HepG2 (cell line): Measurements from ENCODE around the gene TMUB1. TPM values are rescaled to one million over a fixed set of nuclear protein-coding genes. Genes with fewer than 3 reads are reported as not detected.

Experiments
- ATF7-NPFF ChIP-seq: sonication (generic); formaldehyde crosslinking; IDR thresholded peaks from 2 replicates; pipeline ENCODE4 v1.8.1; 2023; ENCODE audit warnings: mild to moderate bottlenecking, low read depth, missing genetic modification reagents, moderate library complexity
- DRAP1 ChIP-seq: IDR thresholded peaks from 2 replicates; pipeline ENCODE4 v1.6.1; 2016; ENCODE audit warnings: missing genetic modification reagents, missing compliant biosample characterization
- ETV6 ChIP-seq: sonication (generic); formaldehyde crosslinking; conservative IDR thresholded peaks from 2 replicates; pipeline ENCODE4 v1.4.0; 2020; ENCODE audit warnings: missing genetic modification reagents
- FIP1L1 ChIP-seq: fragments of 200-400 bp; formaldehyde crosslinking; IDR thresholded peaks from 2 replicates; pipeline ENCODE4 v1.6.1; 2018; ENCODE audit warnings: low read depth, mild to moderate bottlenecking, low read length, moderate library complexity, borderline replicate concordance; ENCODE audit not compliant: insufficient read depth
- GATA4 ChIP-seq: sonication (generic); IDR thresholded peaks from 2 replicates; pipeline ENCODE4 v1.6.1; 2016; ENCODE audit warnings: antibody characterized with exemption, low read depth, borderline replicate concordance
- GPN1 ChIP-seq: sonication (generic); formaldehyde crosslinking; IDR thresholded peaks from 2 replicates; pipeline ENCODE4 v1.5.1; 2020; ENCODE audit warnings: missing genetic modification reagents, borderline replicate concordance
- HOXA7 ChIP-seq: sonication (generic); formaldehyde crosslinking; IDR thresholded peaks from 2 replicates; pipeline ENCODE4 v1.8.1; 2022; ENCODE audit warnings: mild to moderate bottlenecking, missing genetic modification reagents, moderate library complexity
- KMT2A ChIP-seq: sonication (generic); formaldehyde crosslinking; IDR thresholded peaks from 2 replicates; pipeline ENCODE4 v1.4.0; 2020; ENCODE audit warnings: missing genetic modification reagents
- NFYC ChIP-seq: IDR thresholded peaks from 2 replicates; pipeline ENCODE4 v1.6.1; 2016; ENCODE audit warnings: missing genetic modification reagents, missing compliant biosample characterization
- PHF21A ChIP-seq: sonication (generic); formaldehyde crosslinking; IDR thresholded peaks from 2 replicates; pipeline ENCODE4 v1.5.0; 2020; ENCODE audit warnings: mild to moderate bottlenecking, missing genetic modification reagents
- RORA ChIP-seq: sonication (generic); formaldehyde crosslinking; IDR thresholded peaks from 2 replicates; pipeline ENCODE4 v1.5.0; 2020; ENCODE audit warnings: mild to moderate bottlenecking, missing genetic modification reagents, moderate library complexity
- SNRNP70 ChIP-seq: fragments of 200-400 bp; formaldehyde crosslinking; IDR thresholded peaks from 2 replicates; pipeline ENCODE4 v1.6.1; 2017; ENCODE audit warnings: mild to moderate bottlenecking, low read depth, low read length, moderate library complexity
- ZBTB20 ChIP-seq: sonication (generic); formaldehyde crosslinking; IDR thresholded peaks from 2 replicates; pipeline ENCODE4 v1.8.1; 2023; ENCODE audit warnings: missing genetic modification reagents, low read depth, mild to moderate bottlenecking, borderline replicate concordance
- ZNF263 ChIP-seq: sonication (generic); formaldehyde crosslinking; IDR thresholded peaks from 2 replicates; pipeline ENCODE4 v1.4.0; 2020; ENCODE audit warnings: missing genetic modification reagents
- ZNF329 ChIP-seq: sonication (generic); formaldehyde crosslinking; IDR thresholded peaks from 2 replicates; pipeline ENCODE4 v1.9.0; 2021; ENCODE audit warnings: low read depth, mild to moderate bottlenecking, missing genetic modification reagents
- ZNF33A ChIP-seq: sonication (generic); formaldehyde crosslinking; IDR thresholded peaks from 2 replicates; pipeline ENCODE4 v1.5.1; 2020; ENCODE audit warnings: missing genetic modification reagents, mild to moderate bottlenecking, moderate library complexity, borderline replicate concordance
- ZNF343 ChIP-seq: sonication (generic); formaldehyde crosslinking; IDR thresholded peaks from 2 replicates; pipeline ENCODE4 v1.4.0; 2020; ENCODE audit warnings: mild to moderate bottlenecking, missing genetic modification reagents
- ZNF501 ChIP-seq: sonication (generic); formaldehyde crosslinking; IDR thresholded peaks from 2 replicates; pipeline ENCODE4 v1.5.1; 2020; ENCODE audit warnings: mild to moderate bottlenecking, moderate library complexity, missing genetic modification reagents
- ZNF629 ChIP-seq: sonication (generic); formaldehyde crosslinking; conservative IDR thresholded peaks from 2 replicates; pipeline ENCODE4 v1.5.0; 2020; ENCODE audit warnings: missing genetic modification reagents
- ZNF776 ChIP-seq: sonication (generic); formaldehyde crosslinking; IDR thresholded peaks from 2 replicates; pipeline ENCODE4 v1.4.0; 2020; ENCODE audit warnings: mild to moderate bottlenecking, missing genetic modification reagents
- ZNF782 ChIP-seq: sonication (generic); formaldehyde crosslinking; IDR thresholded peaks from 2 replicates; pipeline ENCODE4 v1.4.0; 2020; ENCODE audit warnings: missing genetic modification reagents, mild to moderate bottlenecking, borderline replicate concordance
- polyA plus RNA-seq, 8 experiments: library from polyadenylated mRNA; depleted of rRNA in 3 of 8; stranded (reverse) in 7 of 8; unstranded in 1 of 8; fragments of >200 nt; fragmentation: Illumina TruSeq in 4 of 8; extraction: Trizol in 4 of 8; gene quantifications; 2 replicates each; pipeline versions ENCODE4 v1.2.1 to v1.2.3, GENCODE V29; 2011 to 2016; ENCODE audit warnings: low read depth in 4 of 8, missing spikeins in 1 of 8, mixed read lengths in 1 of 8; ENCODE audit not compliant: insufficient read depth in 1 of 8
- total RNA-seq, 5 experiments: library from RNA; depleted of rRNA; stranded (reverse); fragments of >200 nt; fragmentation: Illumina TruSeq; extraction: Trizol; gene quantifications; 2 replicates each; pipeline ENCODE4 v1.2.3, GENCODE V29; 2016; ENCODE audit warnings: low read depth in 1 of 5
- TF ChIP-seq, protein P1 (sequence below): sonication (generic); formaldehyde crosslinking; IDR thresholded peaks from 2 replicates; pipeline ENCODE4 v1.5.0; 2020; ENCODE audit warnings: missing genetic modification reagents
- TF ChIP-seq, protein P2 (sequence below): sonication (generic); formaldehyde crosslinking; IDR thresholded peaks from 2 replicates; pipeline ENCODE4 v1.5.0; 2020; ENCODE audit warnings: mild to moderate bottlenecking, missing genetic modification reagents
- TF ChIP-seq, protein P3 (sequence below): sonication (generic); formaldehyde crosslinking; IDR thresholded peaks from 2 replicates; pipeline ENCODE4 v1.8.0; 2022; ENCODE audit warnings: mild to moderate bottlenecking, missing genetic modification reagents, moderate library complexity
- TF ChIP-seq, protein P4 (sequence below): IDR thresholded peaks from 2 replicates; pipeline ENCODE4 v1.6.1; 2016; ENCODE audit warnings: low read depth

Gene TMUB1
- total and polyA plus RNA-seq, 2 of the 13 experiments (the other 11 are each of a cell fraction or from before 2014, with no cell fraction given): 44.8 to 51.6 TPM

- peak; percentile 55; the same call in 1 of the 2 replicates for TF ChIP-seq ZNF329
- TF ChIP-seq ZNF501: peak; percentile 91
- TF ChIP-seq, protein P1, sequence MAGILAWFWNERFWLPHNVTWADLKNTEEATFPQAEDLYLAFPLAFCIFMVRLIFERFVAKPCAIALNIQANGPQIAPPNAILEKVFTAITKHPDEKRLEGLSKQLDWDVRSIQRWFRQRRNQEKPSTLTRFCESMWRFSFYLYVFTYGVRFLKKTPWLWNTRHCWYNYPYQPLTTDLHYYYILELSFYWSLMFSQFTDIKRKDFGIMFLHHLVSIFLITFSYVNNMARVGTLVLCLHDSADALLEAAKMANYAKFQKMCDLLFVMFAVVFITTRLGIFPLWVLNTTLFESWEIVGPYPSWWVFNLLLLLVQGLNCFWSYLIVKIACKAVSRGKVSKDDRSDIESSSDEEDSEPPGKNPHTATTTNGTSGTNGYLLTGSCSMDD (CRISPR knock-in tag): no peak
- TF ChIP-seq FIP1L1: no peak
- TF ChIP-seq GPN1 (CRISPR knock-in tag): no peak
- TF ChIP-seq, protein P2, sequence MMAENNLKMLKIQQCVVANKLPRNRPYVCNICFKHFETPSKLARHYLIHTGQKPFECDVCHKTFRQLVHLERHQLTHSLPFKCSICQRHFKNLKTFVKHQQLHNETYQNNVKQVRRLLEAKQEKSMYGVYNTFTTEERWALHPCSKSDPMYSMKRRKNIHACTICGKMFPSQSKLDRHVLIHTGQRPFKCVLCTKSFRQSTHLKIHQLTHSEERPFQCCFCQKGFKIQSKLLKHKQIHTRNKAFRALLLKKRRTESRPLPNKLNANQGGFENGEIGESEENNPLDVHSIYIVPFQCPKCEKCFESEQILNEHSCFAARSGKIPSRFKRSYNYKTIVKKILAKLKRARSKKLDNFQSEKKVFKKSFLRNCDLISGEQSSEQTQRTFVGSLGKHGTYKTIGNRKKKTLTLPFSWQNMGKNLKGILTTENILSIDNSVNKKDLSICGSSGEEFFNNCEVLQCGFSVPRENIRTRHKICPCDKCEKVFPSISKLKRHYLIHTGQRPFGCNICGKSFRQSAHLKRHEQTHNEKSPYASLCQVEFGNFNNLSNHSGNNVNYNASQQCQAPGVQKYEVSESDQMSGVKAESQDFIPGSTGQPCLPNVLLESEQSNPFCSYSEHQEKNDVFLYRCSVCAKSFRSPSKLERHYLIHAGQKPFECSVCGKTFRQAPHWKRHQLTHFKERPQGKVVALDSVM (CRISPR knock-in tag): peak; percentile 35; the same call in 1 of the 2 replicates
- no peak for TF ChIP-seq ZBTB20
- TF ChIP-seq NFYC (CRISPR knock-in tag): peak; percentile 66
- no peak for TF ChIP-seq ETV6 (CRISPR knock-in tag)
- no peak for TF ChIP-seq PHF21A (CRISPR knock-in tag)
- peak; percentile 15; the same call in 1 of the 2 replicates for TF ChIP-seq GATA4
- 0 out of 2 replicates have a peak, but pooled peaks have one; percentile 36 for TF ChIP-seq ZNF782 (CRISPR knock-in tag)
- TF ChIP-seq SNRNP70: no peak
- TF ChIP-seq KMT2A (CRISPR knock-in tag): no peak; the same call in 1 of the 2 replicates
- peak; percentile 77 for TF ChIP-seq DRAP1
- TF ChIP-seq, protein P3, sequence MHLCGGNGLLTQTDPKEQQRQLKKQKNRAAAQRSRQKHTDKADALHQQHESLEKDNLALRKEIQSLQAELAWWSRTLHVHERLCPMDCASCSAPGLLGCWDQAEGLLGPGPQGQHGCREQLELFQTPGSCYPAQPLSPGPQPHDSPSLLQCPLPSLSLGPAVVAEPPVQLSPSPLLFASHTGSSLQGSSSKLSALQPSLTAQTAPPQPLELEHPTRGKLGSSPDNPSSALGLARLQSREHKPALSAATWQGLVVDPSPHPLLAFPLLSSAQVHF (CRISPR knock-in tag): no peak
- TF ChIP-seq, protein P4, sequence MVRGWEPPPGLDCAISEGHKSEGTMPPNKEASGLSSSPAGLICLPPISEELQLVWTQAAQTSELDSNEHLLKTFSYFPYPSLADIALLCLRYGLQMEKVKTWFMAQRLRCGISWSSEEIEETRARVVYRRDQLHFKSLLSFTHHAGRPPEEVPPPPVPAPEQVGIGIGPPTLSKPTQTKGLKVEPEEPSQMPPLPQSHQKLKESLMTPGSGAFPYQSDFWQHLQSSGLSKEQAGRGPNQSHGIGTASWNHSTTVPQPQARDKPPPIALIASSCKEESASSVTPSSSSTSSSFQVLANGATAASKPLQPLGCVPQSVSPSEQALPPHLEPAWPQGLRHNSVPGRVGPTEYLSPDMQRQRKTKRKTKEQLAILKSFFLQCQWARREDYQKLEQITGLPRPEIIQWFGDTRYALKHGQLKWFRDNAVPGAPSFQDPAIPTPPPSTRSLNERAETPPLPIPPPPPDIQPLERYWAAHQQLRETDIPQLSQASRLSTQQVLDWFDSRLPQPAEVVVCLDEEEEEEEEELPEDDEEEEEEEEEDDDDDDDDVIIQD (CRISPR knock-in tag): 0 out of 2 replicates have a peak, but pooled peaks have one; percentile 43
- TF ChIP-seq ATF7-NPFF (CRISPR knock-in tag): peak; percentile 17
- no peak for TF ChIP-seq ZNF629 (CRISPR knock-in tag)
- no peak for TF ChIP-seq HOXA7 (CRISPR knock-in tag)
- no peak; the same call in 1 of the 2 replicates for TF ChIP-seq ZNF263
- TF ChIP-seq RORA (CRISPR knock-in tag): no peak
- TF ChIP-seq ZNF33A (CRISPR knock-in tag): no peak
- TF ChIP-seq ZNF343 (CRISPR knock-in tag): peak; percentile 82; the same call in 1 of the 2 replicates
- TF ChIP-seq ZNF776 (CRISPR knock-in tag): 0 out of 2 replicates have a peak, but pooled peaks have one; percentile 21
These were observed 2.6 kb downstream of the TMUB1 start, which contains the start of gene FASTK (continued) for GRCh38 chr7:151080522-151081169.
